ENCODE data around the gene CEP104.

CEP104 gene

DNA sequence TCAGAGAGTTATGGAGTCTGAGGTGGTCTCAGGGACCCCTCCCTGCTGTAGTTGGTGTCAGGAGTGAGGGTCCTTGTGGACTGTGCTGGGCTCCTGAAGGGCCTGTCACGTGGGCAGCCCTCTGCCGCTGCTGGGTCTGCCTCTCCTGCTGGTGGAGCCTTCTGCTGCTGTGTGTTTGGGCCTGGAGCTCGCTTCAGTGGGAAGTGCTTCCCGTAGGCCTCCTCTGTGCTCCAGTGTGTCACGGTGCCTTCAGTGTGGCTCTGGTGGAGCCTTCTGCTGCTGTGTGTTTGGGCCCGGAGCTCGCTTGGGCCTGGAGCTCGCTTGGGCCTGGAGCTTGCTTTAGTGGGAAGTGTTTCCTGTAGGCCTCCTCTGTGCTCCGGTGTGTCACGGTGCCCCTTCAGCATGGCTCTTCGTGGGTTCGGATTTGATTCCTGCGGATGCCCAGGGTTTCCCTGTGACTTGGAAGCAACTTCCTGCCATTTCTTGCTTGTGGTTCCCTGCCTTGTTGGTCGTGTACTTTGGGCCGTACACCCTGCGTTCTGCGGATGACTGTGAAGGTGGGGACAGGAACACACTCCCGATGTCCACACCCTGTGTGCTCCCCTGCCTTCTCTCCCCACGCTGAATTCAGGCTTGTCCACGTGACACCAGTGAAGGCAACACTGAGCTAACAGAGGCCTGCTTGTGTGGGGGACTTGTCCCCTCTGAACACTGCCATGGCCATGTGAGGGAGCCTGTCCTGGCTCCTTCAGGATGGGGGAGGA is 23.6 kb upstream of the CEP104 start:
- H3K36me3 Mint-ChIP-seq (ENCODE audit: low read depth) = peaks cover 71% of the 10 kb centered on the region
- H3K27me3 Mint-ChIP-seq (ENCODE audit: low read depth, poor library complexity) = no peaks in the 10 kb centered on the region
- peaks cover 19% of the 10 kb centered on the region for H3K9me3 Mint-ChIP-seq
- H3K27ac Mint-ChIP-seq = no peak overlapping the region
- no peak for DNase-seq
- H3K4me3 Mint-ChIP-seq = no peak overlapping the region
- TF ChIP-seq, protein P1, sequence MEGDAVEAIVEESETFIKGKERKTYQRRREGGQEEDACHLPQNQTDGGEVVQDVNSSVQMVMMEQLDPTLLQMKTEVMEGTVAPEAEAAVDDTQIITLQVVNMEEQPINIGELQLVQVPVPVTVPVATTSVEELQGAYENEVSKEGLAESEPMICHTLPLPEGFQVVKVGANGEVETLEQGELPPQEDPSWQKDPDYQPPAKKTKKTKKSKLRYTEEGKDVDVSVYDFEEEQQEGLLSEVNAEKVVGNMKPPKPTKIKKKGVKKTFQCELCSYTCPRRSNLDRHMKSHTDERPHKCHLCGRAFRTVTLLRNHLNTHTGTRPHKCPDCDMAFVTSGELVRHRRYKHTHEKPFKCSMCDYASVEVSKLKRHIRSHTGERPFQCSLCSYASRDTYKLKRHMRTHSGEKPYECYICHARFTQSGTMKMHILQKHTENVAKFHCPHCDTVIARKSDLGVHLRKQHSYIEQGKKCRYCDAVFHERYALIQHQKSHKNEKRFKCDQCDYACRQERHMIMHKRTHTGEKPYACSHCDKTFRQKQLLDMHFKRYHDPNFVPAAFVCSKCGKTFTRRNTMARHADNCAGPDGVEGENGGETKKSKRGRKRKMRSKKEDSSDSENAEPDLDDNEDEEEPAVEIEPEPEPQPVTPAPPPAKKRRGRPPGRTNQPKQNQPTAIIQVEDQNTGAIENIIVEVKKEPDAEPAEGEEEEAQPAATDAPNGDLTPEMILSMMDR (IDR thresholded peaks at IDR 0.05) = no peak
- H3K4me1 Mint-ChIP-seq = no peaks in the 10 kb centered on the region

DNA sequence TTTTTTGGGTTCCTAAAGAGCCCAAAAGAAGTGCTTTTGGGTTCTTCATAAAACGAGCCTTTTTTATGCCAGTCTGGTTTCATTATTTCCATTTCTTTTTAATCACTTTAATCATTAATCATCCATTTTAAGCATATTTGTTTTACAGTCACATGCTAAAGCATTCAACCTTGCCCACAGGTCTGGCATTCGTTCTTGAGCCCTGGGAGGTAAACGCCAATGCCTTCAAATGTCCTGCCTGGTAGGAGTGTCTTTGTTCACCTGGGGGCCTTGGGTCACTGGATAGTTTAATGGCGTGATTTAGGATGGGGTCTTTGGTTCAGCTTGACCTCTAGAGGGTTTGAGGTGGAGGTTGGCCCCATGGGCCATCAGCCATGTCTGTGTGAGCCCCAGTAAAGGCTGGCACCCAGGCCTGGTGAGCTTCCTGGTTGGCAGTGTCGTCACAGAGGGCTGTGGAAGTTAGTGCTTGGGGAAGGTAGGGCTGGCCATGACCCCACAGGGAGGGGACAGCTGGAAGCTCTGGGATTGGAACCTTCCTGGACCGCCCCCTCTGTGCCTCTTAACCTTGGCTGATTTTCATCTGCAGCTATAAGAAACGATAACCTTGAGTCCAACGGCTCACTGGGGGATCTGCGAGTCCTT is 22.9 kb upstream of the CEP104 start:
- Mint-ChIP-seq H3K27me3 (ENCODE audit: low read depth, poor library complexity) (no peaks in the 10 kb centered on the region), H3K9me3 (peaks cover 19% of the 10 kb centered on the region), H3K27ac (no peak overlapping the region), H3K4me1 (no peaks in the 10 kb centered on the region), H3K36me3 (ENCODE audit: low read depth) (peaks cover 76% of the 10 kb centered on the region), H3K4me3 (no peak overlapping the region)
- DNase-seq = no peak
- TF ChIP-seq, protein P1 (IDR thresholded peaks at IDR 0.05) = no peak

DNA sequence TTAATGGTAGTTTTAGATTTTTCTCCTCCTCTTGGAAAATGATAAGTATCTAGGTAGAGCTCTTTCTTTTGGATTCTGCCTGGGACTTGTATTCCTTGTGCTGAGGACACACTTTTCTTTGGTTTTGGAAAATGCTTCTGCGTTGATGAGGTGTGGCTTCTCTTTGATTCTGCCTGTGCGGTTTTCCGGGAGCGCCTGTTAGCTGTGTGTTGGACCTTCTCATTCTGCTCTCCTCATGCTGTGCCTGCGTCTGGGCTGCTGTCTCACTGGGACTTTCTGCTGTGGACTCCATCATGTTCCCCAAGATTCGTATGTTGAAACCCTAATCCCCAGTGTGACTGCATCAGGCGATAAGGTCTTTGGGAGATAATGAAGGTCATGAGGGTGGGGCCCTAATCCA is 22.1 kb upstream of the CEP104 start:
- no peaks in the 10 kb centered on the region for H3K4me1 Mint-ChIP-seq
- H3K27me3 Mint-ChIP-seq (ENCODE audit: low read depth, poor library complexity) = no peaks in the 10 kb centered on the region
- no peak overlapping the region for H3K27ac Mint-ChIP-seq
- DNase-seq = no peak
- TF ChIP-seq, protein P1 (IDR thresholded peaks at IDR 0.05) = no peak
- peaks cover 19% of the 10 kb centered on the region for H3K9me3 Mint-ChIP-seq
- H3K36me3 Mint-ChIP-seq (ENCODE audit: low read depth) = peaks cover 71% of the 10 kb centered on the region
- no peak overlapping the region for H3K4me3 Mint-ChIP-seq

DNA sequence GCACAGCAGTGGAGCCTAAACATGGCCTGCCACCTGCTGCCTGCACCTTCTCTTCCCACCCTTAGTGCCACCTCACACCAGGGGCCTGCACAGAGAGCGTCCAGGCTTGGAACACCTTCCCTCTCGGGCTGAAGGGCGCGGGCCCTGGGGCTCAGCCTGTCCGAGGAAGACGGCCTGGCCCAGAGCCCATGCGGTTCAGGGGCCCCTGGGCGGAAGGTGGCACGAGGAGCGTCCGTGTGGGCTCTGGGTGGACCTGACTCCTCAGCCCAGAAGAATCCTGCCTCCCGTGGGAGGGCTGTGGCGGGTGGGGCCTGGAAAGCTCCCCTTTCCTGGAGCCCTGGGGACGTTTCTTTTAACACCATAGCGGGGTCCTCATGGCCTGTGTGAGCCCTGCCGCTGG is 19.7 kb upstream of the CEP104 start:
- no peak overlapping the region for H3K4me3 Mint-ChIP-seq
- no peak overlapping the region for H3K27ac Mint-ChIP-seq
- TF ChIP-seq, protein P1 (IDR thresholded peaks at IDR 0.05) = no peak
- no peaks in the 10 kb centered on the region for H3K27me3 Mint-ChIP-seq (ENCODE audit: low read depth, poor library complexity)
- H3K36me3 Mint-ChIP-seq (ENCODE audit: low read depth) = peaks cover 74% of the 10 kb centered on the region
- DNase-seq = no peak
- H3K9me3 Mint-ChIP-seq = peaks cover 19% of the 10 kb centered on the region
- no peaks in the 10 kb centered on the region for H3K4me1 Mint-ChIP-seq

DNA sequence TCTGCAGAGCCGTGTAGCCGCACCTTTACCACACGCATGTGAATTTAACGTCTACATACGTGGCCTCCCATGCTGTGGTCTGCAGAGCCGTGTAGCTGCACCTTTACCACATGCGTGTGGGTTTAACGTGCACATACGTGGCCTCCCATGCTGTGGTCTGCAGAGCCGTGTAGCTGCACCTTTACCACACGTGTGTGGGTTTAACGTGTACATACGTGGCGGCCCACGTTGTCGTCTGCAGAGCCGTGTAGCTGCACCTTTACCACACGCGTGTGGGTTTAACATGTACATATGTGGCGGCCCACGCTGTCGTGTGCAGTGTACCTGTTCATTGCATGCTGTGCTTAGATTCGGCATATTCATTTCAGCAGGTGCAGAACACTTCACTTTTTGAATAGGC is 17.7 kb upstream of the CEP104 start:
- Mint-ChIP-seq H3K4me3 (no peak overlapping the region), H3K27ac (no peak overlapping the region), H3K9me3 (peaks cover 16% of the 10 kb centered on the region), H3K27me3 (ENCODE audit: low read depth, poor library complexity) (no peaks in the 10 kb centered on the region), H3K36me3 (ENCODE audit: low read depth) (peaks cover 72% of the 10 kb centered on the region), H3K4me1 (peaks cover 8% of the 10 kb centered on the region)
- no peak for DNase-seq
- TF ChIP-seq, protein P1 (IDR thresholded peaks at IDR 0.05) = no peak

DNA sequence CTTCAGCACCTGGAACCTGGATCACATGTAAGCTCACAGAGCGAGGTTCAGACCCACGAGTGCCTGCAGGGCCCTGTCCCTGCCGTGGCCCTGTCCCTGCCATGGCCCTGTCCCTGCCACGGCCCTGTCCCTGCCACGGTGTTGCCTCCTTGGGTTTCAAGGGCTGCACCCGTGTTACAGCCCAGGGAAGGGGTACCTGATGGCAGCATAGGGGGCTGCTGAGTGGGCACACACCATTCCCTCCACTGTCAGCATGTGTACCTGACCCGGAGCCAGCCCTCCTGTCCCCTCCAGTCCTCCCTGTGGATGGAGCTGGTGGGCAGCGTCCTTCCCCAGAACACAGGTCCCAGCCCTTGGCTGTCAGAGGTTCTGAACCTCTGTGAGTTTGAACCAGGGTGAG is 15.5 kb upstream of the CEP104 start:
- H3K4me3 Mint-ChIP-seq = no peak overlapping the region
- TF ChIP-seq, protein P1 (IDR thresholded peaks at IDR 0.05) = no peak
- DNase-seq = no peak
- H3K4me1 Mint-ChIP-seq = peaks cover 18% of the 10 kb centered on the region
- H3K27ac Mint-ChIP-seq = no peak overlapping the region
- H3K36me3 Mint-ChIP-seq (ENCODE audit: low read depth) = peaks cover 62% of the 10 kb centered on the region
- peaks cover 5% of the 10 kb centered on the region for H3K9me3 Mint-ChIP-seq
- no peaks in the 10 kb centered on the region for H3K27me3 Mint-ChIP-seq (ENCODE audit: low read depth, poor library complexity)
